Measurements from ENCODE around the gene TMEM95.
"Not testable (repeated sequence)": the region's sequence is repeated elsewhere in the genome, so short reads cannot be mapped to it uniquely, and the experiment has no call there.

The TMEM95 gene

GRCh38 chr17:7367083-7367482, 12.1 kb downstream of the TMEM95 start:
- DNase-seq (ENCODE audit: insufficient read length, low spot score) (no peak), FAIRE-seq (no peak)
- no peak for TF ChIP-seq POLR2A (IDR thresholded peaks at IDR 0.05; ENCODE audit: low read depth, low read length)

- no peak for DNase-seq (ENCODE audit: insufficient read length, low spot score)
- no peak for FAIRE-seq
- no peak for TF ChIP-seq POLR2A (IDR thresholded peaks at IDR 0.05; ENCODE audit: low read depth, low read length)
Measured at GRCh38 chr17:7367918-7368598, 13.1 kb downstream of the TMEM95 start.

GRCh38 chr17:7368599-7368994, 13.6 kb downstream of the TMEM95 start:
- not testable (repeated sequence) for FAIRE-seq; DNase-seq (ENCODE audit: insufficient read length, low spot score)

GRCh38 chr17:7369825-7370224, 14.9 kb downstream of the TMEM95 start:
- no peak for TF ChIP-seq POLR2A (IDR thresholded peaks at IDR 0.05; ENCODE audit: low read depth, low read length)
- FAIRE-seq (no peak), DNase-seq (ENCODE audit: insufficient read length, low spot score) (no peak)

GRCh38 chr17:7370853-7371252, 15.9 kb downstream of the TMEM95 start:
- DNase-seq (ENCODE audit: insufficient read length, low spot score), result no peak
- no peak for FAIRE-seq
- TF ChIP-seq POLR2A (IDR thresholded peaks at IDR 0.05; ENCODE audit: low read depth, low read length), result no peak

GRCh38 chr17:7374353-7374752, 19.4 kb downstream of the TMEM95 start:
- no peak for TF ChIP-seq POLR2A (IDR thresholded peaks at IDR 0.05; ENCODE audit: low read depth, low read length)
- no peak for FAIRE-seq
- DNase-seq (ENCODE audit: insufficient read length, low spot score), result no peak

GRCh38 chr17:7379134-7379533, 24.2 kb downstream of the TMEM95 start:
- DNase-seq (ENCODE audit: insufficient read length, low spot score), result no peak
- TF ChIP-seq POLR2A (IDR thresholded peaks at IDR 0.05; ENCODE audit: low read depth, low read length), result no peak
- no peak for FAIRE-seq

GRCh38 chr17:7380321-7380720, 25.4 kb downstream of the TMEM95 start:
- TF ChIP-seq POLR2A (IDR thresholded peaks at IDR 0.05; ENCODE audit: low read depth, low read length), result no peak
- no peak for DNase-seq (ENCODE audit: insufficient read length, low spot score)
- no peak for FAIRE-seq

GRCh38 chr17:7380855-7381683, 26.1 kb downstream of the TMEM95 start, which contains the start of gene TNK1:
TNK1 (plus strand) TSS chr17:7381089; CDS start chr17:7382927, 1,838 bp downstream.
- FAIRE-seq, result no peak
- DNase-seq (ENCODE audit: insufficient read length, low spot score), result no peak
- TF ChIP-seq POLR2A (IDR thresholded peaks at IDR 0.05; ENCODE audit: low read depth, low read length), result no peak

- FAIRE-seq, result no peak
- DNase-seq (ENCODE audit: insufficient read length, low spot score), result no peak
- no peak for TF ChIP-seq POLR2A (IDR thresholded peaks at IDR 0.05; ENCODE audit: low read depth, low read length)
Measured at GRCh38 chr17:7382901-7383300, 27.9 kb downstream of the TMEM95 start.

GRCh38 chr17:7383371-7383741, 28.4 kb downstream of the TMEM95 start:
- no peak for FAIRE-seq
- DNase-seq (ENCODE audit: insufficient read length, low spot score), result no peak
- TF ChIP-seq POLR2A (IDR thresholded peaks at IDR 0.05; ENCODE audit: low read depth, low read length), result no peak

GRCh38 chr17:7383742-7384488, 29.0 kb downstream of the TMEM95 start:
- no peak for DNase-seq (ENCODE audit: insufficient read length, low spot score)
- TF ChIP-seq POLR2A (IDR thresholded peaks at IDR 0.05; ENCODE audit: low read depth, low read length), result no peak
- FAIRE-seq, result no peak

- no peak for TF ChIP-seq POLR2A (IDR thresholded peaks at IDR 0.05; ENCODE audit: low read depth, low read length)
- DNase-seq (ENCODE audit: insufficient read length, low spot score) (no peak), FAIRE-seq (no peak)
Measured at GRCh38 chr17:7384489-7385081, 29.6 kb downstream of the TMEM95 start.

GRCh38 chr17:7388856-7389255, 33.9 kb downstream of the TMEM95 start:
- DNase-seq (ENCODE audit: insufficient read length, low spot score), result no peak
- FAIRE-seq, result no peak
- TF ChIP-seq POLR2A (IDR thresholded peaks at IDR 0.05; ENCODE audit: low read depth, low read length), result no peak

Data from H54 (cell line).